GM19043 (cell line): ENCODE data around the gene ATF3.

ENCODE experiments used
- ATAC-seq: cut with Tn5 transposase; IDR thresholded peaks from one replicate; pipeline ENCODE4 v1.9.1; 2021; ENCODE audit warnings: low read depth; ENCODE audit not compliant: unreplicated experiment

ATF3 gene

GRCh38 chr1:212586206-212587015 is 22.1 kb upstream of the ATF3 start:
- ATAC-seq = peak; percentile 86

- ATAC-seq = no peak
Measured at GRCh38 chr1:212587016-212587887, 21.3 kb upstream of the ATF3 start.

GRCh38 chr1:212587888-212588510 is 20.6 kb upstream of the ATF3 start:
- no peak for ATAC-seq

GRCh38 chr1:212589446-212589845 is 19.1 kb upstream of the ATF3 start:
- no peak for ATAC-seq

- no peak for ATAC-seq
Measured at GRCh38 chr1:212591922-212592321, 16.6 kb upstream of the ATF3 start.

GRCh38 chr1:212593821-212594251 is 14.7 kb upstream of the ATF3 start:
- ATAC-seq = no peak

GRCh38 chr1:212594640-212595039 is 13.9 kb upstream of the ATF3 start:
- no peak for ATAC-seq

GRCh38 chr1:212595229-212595628 is 13.3 kb upstream of the ATF3 start:
- no peak for ATAC-seq

GRCh38 chr1:212595787-212596714 is 12.5 kb upstream of the ATF3 start:
- peak; percentile 94 for ATAC-seq

- no peak for ATAC-seq
Measured at GRCh38 chr1:212596798-212597197, 11.8 kb upstream of the ATF3 start.

- no peak for ATAC-seq
Measured at GRCh38 chr1:212597487-212597886, 11.1 kb upstream of the ATF3 start.

GRCh38 chr1:212600071-212600915 is 8.3 kb upstream of the ATF3 start:
- ATAC-seq = no peak

GRCh38 chr1:212600980-212601379 is 7.6 kb upstream of the ATF3 start:
- ATAC-seq = no peak

- ATAC-seq = no peak
Measured at GRCh38 chr1:212601524-212601923, 7.0 kb upstream of the ATF3 start.

GRCh38 chr1:212605441-212606394 is 2.8 kb upstream of the ATF3 start:
- no peak for ATAC-seq

GRCh38 chr1:212606395-212607205 is 2.0 kb upstream of the ATF3 start:
- no peak for ATAC-seq

- no peak for ATAC-seq
Measured at GRCh38 chr1:212607206-212607912, 1.2 kb upstream of the ATF3 start.
